HFF-Myc (cell line): ENCODE results near the gene NPC1L1.

Experiments
- DNase-seq: peaks from one replicate; pipeline ENCODE4 v3.0.0-alpha.2; 2011; ENCODE audit warnings: low read depth; ENCODE audit errors: extremely low read depth
- H3K4me3 ChIP-seq: replicated peaks from 2 replicates; pipeline ENCODE4 v1.5.1; 2011; ENCODE audit warnings: low read depth, mild to moderate bottlenecking, control low read depth, low read length
- TF ChIP-seq, protein P1 (sequence below): IDR thresholded peaks from 2 replicates; pipeline ENCODE4 v1.5.1; 2012; ENCODE audit warnings: mild to moderate bottlenecking, low read depth, low read length, control low read depth; ENCODE audit errors: missing control alignments

NPC1L1 gene

DNA sequence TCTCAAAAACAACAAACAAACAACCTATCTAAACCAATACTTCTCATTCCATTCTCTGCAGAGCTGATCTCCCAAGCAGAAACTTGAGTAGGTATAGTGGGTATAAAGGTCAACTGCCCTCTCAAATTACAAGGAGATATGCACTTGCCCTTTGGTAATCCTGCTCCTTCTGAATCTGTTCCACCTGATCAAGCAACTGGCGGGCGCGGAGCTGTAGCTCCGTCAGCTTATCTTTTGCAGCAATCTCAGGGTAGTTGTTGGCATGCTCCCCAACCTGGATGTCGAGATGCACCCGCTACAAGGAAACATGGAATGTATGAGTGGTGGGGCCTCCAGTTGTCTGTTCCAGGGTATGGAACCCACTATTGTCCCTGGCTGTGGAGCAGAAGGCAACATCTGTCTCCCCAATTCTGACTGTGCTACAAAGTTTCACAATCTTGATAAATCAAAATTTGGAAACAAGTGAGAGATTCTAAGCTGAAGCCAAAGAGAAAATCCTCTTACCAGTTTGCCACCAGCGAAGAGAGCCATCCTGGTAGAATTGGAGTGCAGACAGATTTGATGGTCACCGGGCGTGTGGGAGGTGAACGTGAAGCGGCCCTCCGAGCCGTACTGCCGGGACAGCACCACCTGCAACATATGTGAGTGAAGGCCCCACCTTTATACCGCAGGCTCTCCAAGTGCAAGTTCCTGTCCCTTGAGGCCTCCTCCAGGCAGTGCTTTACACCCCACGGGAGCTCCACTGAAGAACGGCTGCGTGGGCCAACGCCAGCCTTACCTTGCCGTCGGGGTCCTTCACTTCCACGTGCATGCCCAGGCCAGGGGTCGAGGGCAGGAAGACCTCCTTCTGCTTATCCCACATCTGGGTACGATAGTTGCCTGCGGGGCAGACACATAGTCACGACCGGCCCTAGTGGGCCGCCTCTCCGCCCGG, 40.1 kb upstream of the NPC1L1 start:
- peak overlapping the region; percentile 88 for H3K4me3 ChIP-seq
- TF ChIP-seq, protein P1, sequence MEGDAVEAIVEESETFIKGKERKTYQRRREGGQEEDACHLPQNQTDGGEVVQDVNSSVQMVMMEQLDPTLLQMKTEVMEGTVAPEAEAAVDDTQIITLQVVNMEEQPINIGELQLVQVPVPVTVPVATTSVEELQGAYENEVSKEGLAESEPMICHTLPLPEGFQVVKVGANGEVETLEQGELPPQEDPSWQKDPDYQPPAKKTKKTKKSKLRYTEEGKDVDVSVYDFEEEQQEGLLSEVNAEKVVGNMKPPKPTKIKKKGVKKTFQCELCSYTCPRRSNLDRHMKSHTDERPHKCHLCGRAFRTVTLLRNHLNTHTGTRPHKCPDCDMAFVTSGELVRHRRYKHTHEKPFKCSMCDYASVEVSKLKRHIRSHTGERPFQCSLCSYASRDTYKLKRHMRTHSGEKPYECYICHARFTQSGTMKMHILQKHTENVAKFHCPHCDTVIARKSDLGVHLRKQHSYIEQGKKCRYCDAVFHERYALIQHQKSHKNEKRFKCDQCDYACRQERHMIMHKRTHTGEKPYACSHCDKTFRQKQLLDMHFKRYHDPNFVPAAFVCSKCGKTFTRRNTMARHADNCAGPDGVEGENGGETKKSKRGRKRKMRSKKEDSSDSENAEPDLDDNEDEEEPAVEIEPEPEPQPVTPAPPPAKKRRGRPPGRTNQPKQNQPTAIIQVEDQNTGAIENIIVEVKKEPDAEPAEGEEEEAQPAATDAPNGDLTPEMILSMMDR: no peak
- no peak for DNase-seq

DNA sequence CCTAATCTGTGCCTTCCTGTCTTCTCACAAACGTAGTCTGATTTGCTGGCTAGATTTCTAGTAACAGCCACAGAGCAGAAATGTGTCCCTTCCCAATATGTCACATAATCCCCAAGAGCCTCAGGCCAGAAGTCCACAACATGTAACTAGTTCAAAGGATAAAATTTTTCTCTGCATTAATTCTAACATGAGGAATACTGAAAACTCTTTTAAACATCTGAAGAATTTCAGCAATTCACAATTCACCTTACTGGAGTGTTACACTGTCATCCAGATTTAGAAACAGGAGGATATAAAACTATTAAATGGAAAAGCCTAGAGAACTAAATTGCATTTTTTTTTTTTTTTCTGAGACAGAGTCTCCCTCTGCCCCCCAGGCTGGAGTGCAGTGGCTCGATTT, 35.1 kb upstream of the NPC1L1 start:
- no peak for DNase-seq
- TF ChIP-seq, protein P1: no peak
- H3K4me3 ChIP-seq: no peak overlapping the region

DNA sequence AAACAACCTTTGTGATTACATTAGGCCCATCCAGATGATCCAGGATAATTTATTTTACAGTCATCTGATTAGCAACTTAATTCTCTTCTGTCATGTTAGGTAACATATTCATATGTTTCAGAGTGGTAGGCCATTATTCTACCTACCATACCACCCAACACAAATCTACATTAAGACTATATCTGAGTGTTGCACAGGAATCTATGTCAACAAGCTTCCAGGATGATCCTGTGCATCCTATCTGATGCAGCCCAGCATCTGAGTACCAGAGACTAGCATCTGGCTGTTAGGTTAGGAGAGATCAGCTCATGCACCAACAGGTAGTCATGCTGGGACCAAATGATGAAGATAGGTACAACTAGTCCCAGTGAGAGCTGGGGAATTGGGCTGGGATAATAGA, 33.9 kb upstream of the NPC1L1 start:
- TF ChIP-seq, protein P1: no peak
- H3K4me3 ChIP-seq: peak overlapping the region; percentile 72; the same call in 1 of the 2 replicates
- no peak for DNase-seq

DNA sequence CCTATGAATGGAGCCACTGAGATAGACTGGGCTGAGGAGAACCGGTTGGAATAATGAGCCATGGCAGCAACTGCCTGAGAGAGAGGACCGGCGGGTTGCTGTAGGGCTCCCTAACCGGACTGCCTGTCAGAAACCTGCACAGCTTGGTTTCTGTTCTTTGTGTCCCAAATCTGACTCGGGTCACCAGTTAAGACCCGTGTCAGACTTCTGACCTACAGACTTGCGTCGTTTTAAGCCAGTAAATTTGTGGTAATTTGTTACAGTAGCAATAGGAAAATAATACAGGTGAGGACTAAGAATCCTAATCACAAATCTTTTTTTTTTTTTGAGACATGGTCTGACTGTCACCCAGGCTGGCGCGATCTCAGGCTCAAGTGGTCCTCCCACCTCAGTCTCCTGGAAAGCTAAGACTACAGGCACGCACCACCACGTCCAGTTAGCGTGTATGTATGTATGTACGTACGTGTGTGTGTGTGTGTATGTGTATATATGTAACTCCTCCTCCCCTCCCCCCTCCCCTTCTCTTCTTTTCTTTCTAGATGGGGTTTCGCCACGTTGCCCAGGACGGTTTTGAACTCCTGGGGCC, 33.2 kb upstream of the NPC1L1 start:
- peak overlapping the region; percentile 72 for H3K4me3 ChIP-seq
- no peak for DNase-seq
- TF ChIP-seq, protein P1: no peak

DNA sequence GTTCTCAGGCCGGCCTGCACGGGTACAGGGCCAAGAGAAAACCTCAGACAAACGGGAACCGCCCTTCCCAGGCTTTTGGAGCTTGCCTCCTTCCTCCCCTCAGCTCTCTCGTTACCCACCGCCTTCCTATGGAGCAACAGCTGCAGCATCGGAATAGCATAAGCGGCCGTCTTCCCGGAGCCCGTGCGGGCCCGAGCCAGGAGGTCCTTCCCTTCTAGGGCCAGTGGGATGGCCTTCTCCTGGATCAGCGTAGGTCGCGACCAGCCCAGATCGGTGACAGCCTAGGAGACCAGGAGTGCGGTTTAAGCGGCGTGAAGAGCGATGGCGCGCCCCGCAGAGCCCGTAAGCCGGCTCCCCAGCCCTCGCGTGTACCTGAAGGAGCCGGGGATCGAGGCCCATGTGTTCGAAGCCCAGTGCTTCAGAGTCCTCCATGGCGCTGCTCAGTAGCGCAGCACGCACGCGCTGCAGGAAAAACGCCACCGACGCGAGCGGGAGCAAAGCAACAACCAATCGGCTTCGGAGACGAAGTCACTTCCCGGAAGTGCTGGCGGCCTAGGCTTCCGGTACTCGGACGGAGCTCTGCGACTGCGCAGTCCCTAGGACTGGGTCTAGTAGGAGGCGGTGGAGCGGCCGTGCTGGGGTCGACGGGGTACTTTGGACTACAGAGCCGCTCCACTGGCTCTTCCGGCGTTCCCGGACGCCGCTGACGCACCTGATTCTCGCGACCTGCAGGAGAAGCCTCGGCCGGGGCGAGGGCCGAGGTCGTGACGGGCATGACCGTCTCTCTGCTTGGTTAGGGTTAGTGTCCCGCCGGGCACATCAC, 32.5 kb upstream of the NPC1L1 start, which contains the start of gene DDX56:
Gene DDX56 (minus strand): TSS at position 445 of the 823 bp plus-strand sequence. CDS start 13 bp downstream, at position 432.
- peak; percentile 84 for DNase-seq
- TF ChIP-seq, protein P1: no peak
- peak within 1 kb of the TSS; percentile 72 for H3K4me3 ChIP-seq

DNA sequence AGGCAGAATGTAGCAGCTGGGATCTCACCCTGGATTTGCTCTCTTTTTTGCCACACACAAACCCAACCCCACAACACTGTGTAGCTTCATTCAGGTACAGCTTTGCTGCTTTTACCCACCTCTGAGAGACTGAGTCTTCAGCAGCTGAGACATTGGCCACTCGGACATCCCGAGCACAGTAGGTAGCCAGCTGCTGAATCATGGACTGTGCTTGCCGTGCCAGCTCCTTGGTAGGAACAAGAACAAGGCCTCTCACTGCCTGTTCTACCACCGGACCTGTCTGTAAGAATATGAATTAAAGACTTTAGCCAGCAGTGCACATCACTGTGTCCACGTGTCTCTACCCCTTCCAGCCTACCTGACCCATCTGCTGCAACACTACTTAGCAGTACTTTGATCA, 31.6 kb upstream of the NPC1L1 start:
- DNase-seq: no peak
- TF ChIP-seq, protein P1: no peak
- H3K4me3 ChIP-seq: peak overlapping the region; percentile 72
